K562 (cell line): Measurements from ENCODE around the gene PA2G4. TPM values are rescaled to one million over a fixed set of nuclear protein-coding genes. Genes with fewer than 3 reads are reported as not detected.
A peak's percentile ranks its signal among the peaks of the same experiment; 100 is the strongest.

Experiments used
- ATAC-seq: fragments of 200-7000 bp; cut with Tn5 transposase; 3 replicates; pipeline ENCODE4 v1.9.1; 2020; ENCODE audit warnings: moderate library complexity
- BruUV-seq: library from RNA; stranded (reverse); fragments of 400-500 nt; replicated peaks from 2 replicates; lab custom pipeline; 2021; lab: Mats Ljungman, UMichigan
- CTCF ChIA-PET: fragments of 300-600 bp; formaldehyde crosslinking; extraction: SDS; loops from one replicate; lab custom pipeline; 2021; ENCODE audit warnings: low intra/inter-chr PET ratio; lab: Yijun Ruan, JAX
- POLR2A ChIA-PET: fragments of 300-600, 350-650 bp; sonication (Branson Sonifier 250); formaldehyde crosslinking; extraction: SDS; loops from one replicate; lab custom pipeline; 2021; ENCODE audit warnings: antibody characterized with exemption, inconsistent platforms; lab: Yijun Ruan, JAX
- DNase-seq, 4 experiments: peaks; one replicate each; pipeline versions ENCODE4 v3.0.0 to v3.0.0-alpha.2; 2011 to 2018; ENCODE audit warnings: low spot score in 3 of 4, mixed read lengths in 3 of 4; ENCODE audit errors: extremely low read depth in 1 of 4
- FAIRE-seq: peaks from 2 replicates; lab custom pipeline; 2011; peaks lifted over from hg19 to GRCh38; lab: Jason Lieb, UNC
- H2AFZ ChIP-seq: 2 replicates; pipeline ENCODE4 v1.6.0; 2011; ENCODE audit warnings: low read depth, low read length, control low read depth, inconsistent platforms
- H3K27ac ChIP-seq: fragments of 200-600 bp; 3 replicates; pipeline ENCODE4 v1.8.0; 2011; ENCODE audit warnings: low read depth, mild to moderate bottlenecking, control low read depth, inconsistent platforms, low read length, moderate library complexity, mixed read lengths; ENCODE audit errors: extremely low read depth
- H3K27me3 ChIP-seq, 2 experiments: fragments of 300-600 bp in 1 of 2; 2 replicates in 1 of 2; 3 replicates in 1 of 2; pipeline versions ENCODE4 v1.6.0 to v1.8.0; 2011; ENCODE audit warnings: inconsistent platforms in 2 of 2, low read length in 2 of 2, mild to moderate bottlenecking in 1 of 2, mixed read lengths in 1 of 2, moderate library complexity in 1 of 2; ENCODE audit not compliant: control insufficient read depth in 2 of 2, insufficient read depth in 2 of 2
- H3K36me3 ChIP-seq: fragments of 300-600 bp; 3 replicates; pipeline ENCODE4 v1.8.0; 2011; ENCODE audit warnings: mild to moderate bottlenecking, low read length, inconsistent platforms; ENCODE audit not compliant: control insufficient read depth, insufficient read depth
- H3K4me1 ChIP-seq, 2 experiments: fragments of 200-600 bp in 1 of 2; replicated peaks in 1 of 2; 2 replicates in 1 of 2; 3 replicates in 1 of 2; pipeline versions ENCODE4 v1.5.1 to v1.8.0; 2011; ENCODE audit warnings: inconsistent platforms in 2 of 2, low read length in 2 of 2, mild to moderate bottlenecking in 1 of 2, mixed read lengths in 1 of 2, moderate library complexity in 1 of 2; ENCODE audit not compliant: control insufficient read depth in 2 of 2, insufficient read depth in 2 of 2
- H3K4me2 ChIP-seq: 2 replicates; pipeline ENCODE4 v1.6.1; 2011; ENCODE audit warnings: low read length, control low read depth, inconsistent platforms, mixed read lengths; ENCODE audit not compliant: insufficient read depth
- H3K4me3 ChIP-seq: fragments of 200-600 bp; sonication (generic), shearing (Covaris generic); 2 replicates; pipeline ENCODE4 v1.5.1; 2016; ENCODE audit warnings: control low read depth, inconsistent platforms
- H3K79me2 ChIP-seq: fragments of 200-600 bp; 3 replicates; pipeline ENCODE4 v1.8.0; 2011; ENCODE audit warnings: low read length, inconsistent platforms; ENCODE audit not compliant: control insufficient read depth, insufficient read depth
- H3K9ac ChIP-seq, 2 experiments: 2 replicates each; pipeline versions ENCODE4 v1.6.0 to v1.6.1; 2011; ENCODE audit warnings: low read depth in 2 of 2, low read length in 2 of 2, control low read depth in 1 of 2, inconsistent platforms in 1 of 2, mild to moderate bottlenecking in 1 of 2, mixed read lengths in 1 of 2; ENCODE audit not compliant: insufficient read depth in 1 of 2
- H3K9me1 ChIP-seq: one replicate; pipeline ENCODE4 v1.6.0; 2011; ENCODE audit warnings: inconsistent platforms, mild to moderate bottlenecking, low read length, moderate library complexity; ENCODE audit not compliant: control insufficient read depth, insufficient read depth
- H3K9me3 ChIP-seq: replicated peaks from 2 replicates; pipeline ENCODE4 v1.5.1; 2011; ENCODE audit warnings: low read depth, low read length, inconsistent platforms; ENCODE audit not compliant: control insufficient read depth, insufficient read depth
- H4K20me1 ChIP-seq: replicated peaks from 2 replicates; pipeline ENCODE4 v1.6.1; 2011; ENCODE audit warnings: low read length, inconsistent platforms, mixed read lengths; ENCODE audit not compliant: control insufficient read depth, insufficient read depth
- CCNT2 ChIP-seq: IDR thresholded peaks from 2 replicates; pipeline ENCODE4 v1.6.1; 2011; ENCODE audit warnings: borderline replicate concordance, low read depth, mild to moderate bottlenecking, moderate library complexity, mixed read lengths, low read length; ENCODE audit not compliant: insufficient read length; ENCODE audit errors: extremely low read depth
- CHD1 ChIP-seq: fragments of 200-600 bp; sonication (generic); IDR thresholded peaks from one replicate; pipeline ENCODE4 v1.6.1; 2012; ENCODE audit warnings: mild to moderate bottlenecking, moderate library complexity, low read length, inconsistent platforms
- CTBP1 ChIP-seq: fragments of 450-650 bp; IDR thresholded peaks from 2 replicates; pipeline ENCODE4 v1.6.1; 2016; ENCODE audit warnings: borderline replicate concordance
- DACH1 ChIP-seq: fragments of 450-650 bp; IDR thresholded peaks from 2 replicates; pipeline ENCODE4 v1.6.1; 2018; ENCODE audit not compliant: partially characterized antibody
- PCBP1 ChIP-seq: fragments of 200-400 bp; formaldehyde crosslinking; IDR thresholded peaks from 2 replicates; pipeline ENCODE4 v1.6.1; 2018; ENCODE audit warnings: mild to moderate bottlenecking, low read depth, low read length; ENCODE audit not compliant: poor library complexity, severe bottlenecking
- ZNF140 ChIP-seq: fragments of 250-450 bp; sonication (Bioruptor Pico); IDR thresholded peaks from 2 replicates; pipeline ENCODE4 v1.8.0; 2021; ENCODE audit warnings: moderate library complexity, mild to moderate bottlenecking, inconsistent platforms
- ZNF280A ChIP-seq: fragments of 450-650 bp; IDR thresholded peaks from 2 replicates; pipeline ENCODE4 v1.6.1; 2018; ENCODE audit warnings: mild to moderate bottlenecking, low read depth; ENCODE audit not compliant: partially characterized antibody
- WGBS: fragments of 100-300 bp; shearing (Covaris generic); methylation state at CpG from one replicate; pipeline ENCODE4 v1.1.6; 2016; ENCODE audit warnings: low coverage, mixed read lengths; ENCODE audit not compliant: insufficient coverage; ENCODE audit errors: missing lambda C conversion rate; 5-methylcytosine and 5-hydroxymethylcytosine counted together
- in situ Hi-C: fragments of 300-500 bp; cut with MboI; formaldehyde crosslinking; loops from 4 replicates; pipeline ENCODE4 v1.15.0; 2018; ENCODE audit warnings: inconsistent platforms, mixed read lengths
- intact Hi-C: fragments of 100-400 bp; cut with micrococcal nuclease; formaldehyde crosslinking; loops from 2 replicates; pipeline ENCODE4 v1.14.2; 2022
- polyA plus RNA-seq, 8 experiments: library from polyadenylated mRNA; depleted of rRNA in 4 of 8; stranded (reverse) in 5 of 8; unstranded in 3 of 8; fragments of >200 nt; fragmentation: Nextera tagmentation in 2 of 8; fragmentation: Illumina TruSeq in 1 of 8; extraction: Ambion mirVana in 2 of 8; extraction: Trizol in 1 of 8; gene quantifications; 2 replicates each; pipeline versions ENCODE4 v1.2.1 to v1.2.3, GENCODE V29; 2011 to 2014; ENCODE audit warnings: inconsistent platforms in 1 of 8, missing spikeins in 1 of 8
- total RNA-seq, 7 experiments: library from RNA; depleted of rRNA in 6 of 7; stranded (reverse); fragments of >200 nt in 6 of 7; fragmentation: Illumina TruSeq in 2 of 7; extraction: Trizol in 2 of 7; gene quantifications; 2 replicates each; pipeline versions ENCODE4 v1.2.1 to v1.2.3, GENCODE V29; 2011 to 2021; ENCODE audit warnings: low replicate concordance in 1 of 7

Gene PA2G4
- total and polyA plus RNA-seq, 9 of the 15 experiments (the other 6 are each of a cell fraction or from before 2014, with no cell fraction given), result 230 to 925 (median 638) TPM

GRCh38 chr12:56071648-56072047 lies 32.7 kb upstream of the PA2G4 start (continued):
- no peak for TF ChIP-seq ZNF280A
- TF ChIP-seq DACH1, result no peak
- TF ChIP-seq PCBP1, result no peak
- TF ChIP-seq ZNF140 (CRISPR knock-in tag), result no peak

- H3K9ac ChIP-seq, result no peak overlapping the region
- 38% methylated on average over 5 of the region's 5 CpGs for WGBS
- DNase-seq (peak in 2 of 4 experiments; percentile 2 to 3), FAIRE-seq (no peak), ATAC-seq (no peak)
- no peaks in the 10 kb centered on the region for H3K79me2 ChIP-seq
- in situ Hi-C loops (no loop called here), intact Hi-C loops (no loop called here)
- peaks cover 0 to 7% of the 10 kb centered on the region in 2 experiments; a peak in 3 of 5 replicates for H3K4me1 ChIP-seq
- no peaks in the 10 kb centered on the region for H3K36me3 ChIP-seq
- no peak overlapping the region for H3K4me2 ChIP-seq
- H3K27me3 ChIP-seq, result no peaks in the 10 kb centered on the region
- ChIA-PET POLR2A (interaction anchor here (0.6 to 1.7 kb wide), 5 partner anchors 9 to 38 kb away, joined by 3 read pairs; partner anchors contain the start of gene PA2G4), CTCF (no interaction called here)
- H3K9me3 ChIP-seq, result no peaks in the 10 kb centered on the region
- no peak overlapping the region for H3K27ac ChIP-seq
- H3K9me1 ChIP-seq, result no peaks in the 10 kb centered on the region
- BruUV-seq, result no TSS peak
- H4K20me1 ChIP-seq, result no peaks in the 10 kb centered on the region
- TF ChIP-seq CCNT2 (no peak), CHD1 (no peak), CTBP1 (peak; percentile 23; the same call in 1 of the 2 replicates)
- H2AFZ ChIP-seq, result no peak overlapping the region; the same call in 1 of the 2 replicates
- H3K4me3 ChIP-seq, result no peak overlapping the region
These were observed 30.0 kb upstream of the PA2G4 start for GRCh38 chr12:56074396-56074795.
